Measurements from ENCODE around the gene LIF. TPM values are rescaled to one million over a fixed set of nuclear protein-coding genes. Genes with fewer than 3 reads are reported as not detected.

The LIF gene
- total RNA-seq, 1 experiment from 2014 or later: 35.7 TPM

Other genes starting within 250 kb of the LIF start
- not detected in 2 replicates for gene HORMAD2, start 166.3 kb downstream of the LIF start, total RNA-seq (2014; rRNA removed; shearing (Covaris generic); ENCODE audit: low replicate concordance)
- not detected in 2 replicates for gene OSM, start 20.1 kb upstream of the LIF start, total RNA-seq (2014; rRNA removed; shearing (Covaris generic); ENCODE audit: low replicate concordance)
- gene CASTOR1, start 42.7 kb upstream of the LIF start, total RNA-seq (2014; rRNA removed; shearing (Covaris generic); ENCODE audit: low replicate concordance): 14.0 and 16.0 TPM in 2 replicates
- 44.3 and 45.5 TPM in 2 replicates for gene TBC1D10A, start 80.2 kb upstream of the LIF start, total RNA-seq (2014; rRNA removed; shearing (Covaris generic); ENCODE audit: low replicate concordance)
- gene SF3A1, start 110.1 kb upstream of the LIF start, total RNA-seq (2014; rRNA removed; shearing (Covaris generic); ENCODE audit: low replicate concordance): 12.7 and 15.5 TPM in 2 replicates
- gene CCDC157, start 110.2 kb upstream of the LIF start, total RNA-seq (2014; rRNA removed; shearing (Covaris generic); ENCODE audit: low replicate concordance): 2.0 and 2.2 TPM in 2 replicates
- gene RNF215, start 140.7 kb upstream of the LIF start, total RNA-seq (2014; rRNA removed; shearing (Covaris generic); ENCODE audit: low replicate concordance): 53.2 and 91.7 TPM in 2 replicates
- gene SEC14L2, start 150.3 kb upstream of the LIF start, total RNA-seq (2014; rRNA removed; shearing (Covaris generic); ENCODE audit: low replicate concordance): 10.6 and 12.9 TPM in 2 replicates
- gene MTFP1, start 179.0 kb upstream of the LIF start, total RNA-seq (2014; rRNA removed; shearing (Covaris generic); ENCODE audit: low replicate concordance): 151 and 189 TPM in 2 replicates
- not detected in 2 replicates for gene SEC14L3, start 225.3 kb upstream of the LIF start, total RNA-seq (2014; rRNA removed; shearing (Covaris generic); ENCODE audit: low replicate concordance)

Data from Caki2 (cell line).